ENCODE results near the gene SLC35B1.

SLC35B1 gene

DNA sequence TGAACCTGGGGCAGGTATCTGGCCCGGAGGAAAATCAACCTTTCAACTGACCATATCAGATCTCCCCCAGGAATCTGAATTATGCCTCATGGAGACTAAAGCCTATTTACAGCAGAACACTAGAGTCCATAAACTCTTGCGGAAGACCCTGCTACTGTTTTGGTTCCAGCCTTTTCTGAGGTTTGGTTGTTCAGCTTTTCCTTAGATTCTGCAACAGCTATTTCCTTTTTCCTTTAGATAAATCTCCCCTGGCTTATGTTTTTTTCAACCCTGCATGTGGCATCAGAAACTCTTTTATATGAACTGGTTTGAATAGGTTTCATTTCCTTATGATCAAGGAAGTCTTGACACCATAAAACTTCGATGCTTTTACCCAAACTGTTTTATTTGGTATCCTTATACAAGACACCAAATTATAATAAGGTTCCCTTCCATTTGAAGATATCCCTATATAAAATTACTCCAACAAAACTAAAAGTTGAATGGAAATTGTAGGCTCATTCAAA, 43.0 kb downstream of the SLC35B1 start:
- no peak for DNase-seq

DNA sequence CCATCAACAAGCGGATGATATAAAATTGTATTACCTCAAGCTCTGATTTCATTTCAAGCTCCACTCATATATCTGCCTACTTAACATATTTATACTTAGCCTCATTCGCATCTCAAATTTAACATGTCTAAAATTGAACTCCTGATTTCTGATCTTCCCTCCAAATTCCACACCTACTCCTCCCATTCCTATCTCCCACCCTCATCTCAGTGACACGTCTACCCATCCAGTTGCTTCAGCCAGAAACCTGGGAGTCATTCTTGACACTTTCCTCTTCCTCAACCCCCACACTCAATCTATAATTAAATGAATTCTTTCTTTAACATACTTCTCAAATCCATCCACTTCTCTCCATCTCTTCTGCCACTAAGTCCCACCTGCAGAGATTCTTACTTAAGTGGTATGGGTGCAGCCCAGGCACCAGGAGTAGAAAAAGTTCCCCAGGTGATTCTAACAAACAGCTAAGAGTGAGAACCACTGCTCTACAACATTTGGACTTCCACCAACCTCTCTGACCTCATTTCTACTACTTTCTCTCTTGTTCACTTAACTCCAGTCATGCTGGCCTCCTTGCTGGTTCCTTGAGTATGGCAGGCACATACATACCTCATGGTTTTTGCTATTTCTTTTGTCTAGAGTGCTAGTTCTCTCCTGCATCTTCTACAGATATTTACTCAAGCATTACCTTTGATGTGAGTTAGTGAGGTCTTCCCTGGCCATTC, 47.9 kb downstream of the SLC35B1 start:
- no peak for DNase-seq

DNA sequence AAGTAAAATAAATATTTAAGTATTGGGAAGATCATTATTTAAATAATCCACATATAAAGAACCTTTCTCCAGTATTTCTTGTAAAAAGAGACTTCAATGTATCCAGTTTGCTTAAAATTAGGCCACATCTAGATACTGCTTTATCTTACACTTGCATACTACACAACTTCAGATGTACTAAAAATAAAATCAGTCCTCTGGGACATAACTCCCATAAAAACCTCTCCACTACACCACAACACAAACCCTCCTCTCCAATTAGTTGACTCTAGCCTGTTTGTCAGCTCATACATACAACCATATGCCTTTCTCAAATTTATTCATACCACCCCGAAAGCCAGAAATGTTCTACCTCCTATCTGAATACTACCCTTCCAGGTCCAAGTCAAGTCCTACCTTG, 51.5 kb downstream of the SLC35B1 start:
- DNase-seq, result no peak
